Activated CD4-positive, alpha-beta T cell treated with anti-CD3 and anti-CD28 coated beads, Interleukin-2, amount 50 U/mL, for 1 hour (primary cell): Measurements from ENCODE around the gene HOMER2.
A peak's percentile ranks its signal among the peaks of the same experiment; 100 is the strongest.

Experiments
- DNase-seq: peaks from one replicate; pipeline ENCODE4 v3.0.0-alpha.2; 2020

HOMER2 gene

DNA sequence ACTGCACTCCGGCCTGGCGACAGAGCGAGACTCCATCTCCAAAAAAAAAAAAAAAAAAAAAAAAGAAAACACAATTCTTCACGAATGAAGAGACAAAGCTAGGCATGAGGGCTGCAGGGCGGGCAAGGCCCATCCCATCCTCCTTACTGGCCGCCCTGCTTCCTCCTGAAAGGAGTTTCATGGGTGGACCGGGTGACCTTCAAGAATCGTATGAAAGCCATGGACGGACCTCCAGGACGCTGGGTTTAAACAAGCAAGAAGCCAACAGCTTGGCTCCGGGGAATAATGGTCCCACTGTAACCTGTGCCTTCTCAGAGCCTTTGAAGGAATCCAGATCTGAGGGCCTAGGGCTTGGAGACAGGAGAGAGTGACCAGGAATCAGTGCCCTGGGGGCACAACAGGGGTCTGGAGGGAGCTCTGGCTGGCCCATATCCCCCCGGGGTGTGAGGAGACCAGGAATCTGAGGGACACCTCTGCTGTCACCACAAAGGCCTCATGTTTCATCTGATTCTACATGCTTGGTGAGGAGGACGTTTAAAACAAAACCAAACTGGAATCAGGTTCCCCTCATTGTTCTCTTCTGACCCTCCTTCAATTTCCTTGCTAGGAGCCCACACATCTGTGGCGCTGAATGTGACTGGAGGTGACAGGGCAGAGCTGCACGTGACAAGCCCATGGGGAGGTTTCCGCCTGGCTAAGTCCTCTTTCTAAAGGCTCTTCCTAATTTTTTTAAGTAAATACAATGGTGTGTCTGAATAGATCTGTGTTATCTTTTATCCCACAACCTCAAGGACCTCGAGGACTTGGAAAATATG is 97.0 kb downstream of the HOMER2 start:
- no peak for DNase-seq

DNA sequence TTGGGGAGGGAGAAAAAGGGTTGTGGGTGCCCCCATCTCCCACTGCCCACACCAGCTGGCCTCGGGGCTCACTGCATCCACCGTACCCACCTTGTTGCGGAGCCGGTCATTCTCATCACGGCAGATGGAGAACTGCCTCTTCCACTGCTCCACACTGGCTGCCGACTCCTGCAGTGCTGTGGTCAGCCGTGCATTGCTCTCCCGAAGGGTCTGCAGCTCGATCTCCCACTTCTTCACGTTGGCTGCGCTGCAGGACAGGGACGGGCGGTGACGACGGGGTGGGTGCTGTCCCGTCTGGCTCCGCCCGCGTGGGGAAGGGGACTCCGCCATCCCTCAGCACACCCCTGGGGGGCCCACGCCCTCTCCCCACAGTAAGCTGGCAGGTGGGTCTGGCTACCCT is 98.0 kb downstream of the HOMER2 start:
- DNase-seq = no peak

DNA sequence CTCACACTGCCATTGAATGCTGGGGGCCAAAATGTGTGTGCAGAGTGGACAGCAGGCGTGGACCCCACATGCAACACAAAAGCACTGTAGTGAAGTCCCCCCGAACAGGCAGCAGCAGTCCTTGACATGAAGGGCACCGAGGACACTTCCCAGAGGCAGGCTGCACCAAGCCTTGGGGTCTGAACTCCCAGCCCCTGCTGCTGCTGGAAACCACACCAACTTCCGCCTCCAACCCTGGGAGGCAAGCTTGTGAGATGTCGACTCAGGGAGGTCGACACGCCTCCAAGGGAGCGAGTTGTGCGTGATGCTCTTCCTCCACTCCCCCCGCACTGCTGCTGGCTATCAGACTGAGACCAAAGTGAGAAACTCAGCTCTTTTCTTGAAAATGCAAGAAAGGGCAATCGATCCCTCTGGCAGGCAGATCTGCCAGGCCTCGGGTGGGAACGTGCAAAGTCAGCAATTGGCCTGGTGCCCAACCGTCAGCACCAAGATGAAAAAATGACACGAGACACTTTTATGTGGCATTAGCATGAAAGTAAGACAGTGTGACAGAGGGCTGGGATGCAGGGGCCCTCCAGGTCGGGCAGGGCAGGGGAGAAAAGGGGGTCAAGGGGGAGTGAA is 99.5 kb downstream of the HOMER2 start:
- DNase-seq = no peak

DNA sequence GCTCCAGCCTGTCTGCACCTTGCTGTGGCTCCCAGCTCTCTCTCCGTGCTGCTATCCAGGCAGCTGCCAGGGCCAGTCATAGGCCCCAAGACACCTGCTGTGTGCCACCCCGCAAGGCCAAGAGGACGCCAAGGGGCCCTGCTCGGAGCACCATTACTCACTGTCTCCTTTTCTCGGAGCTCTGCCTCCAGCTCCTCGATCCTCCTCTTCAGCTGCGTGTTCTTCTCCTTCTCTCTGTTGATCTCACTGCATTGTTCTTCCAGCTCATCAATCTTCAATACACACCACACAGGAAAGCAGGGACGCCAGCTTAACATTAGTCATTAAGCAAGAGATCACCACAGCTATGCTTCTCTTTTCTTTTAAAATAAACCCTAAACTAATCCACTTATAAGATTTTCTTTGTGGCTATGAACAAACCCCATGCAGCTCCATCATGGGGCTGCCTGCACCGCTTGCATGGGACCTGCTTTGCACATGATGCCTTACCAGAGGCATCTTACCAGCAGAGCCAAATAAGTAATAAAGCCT is 100.5 kb downstream of the HOMER2 start:
- DNase-seq = no peak

DNA sequence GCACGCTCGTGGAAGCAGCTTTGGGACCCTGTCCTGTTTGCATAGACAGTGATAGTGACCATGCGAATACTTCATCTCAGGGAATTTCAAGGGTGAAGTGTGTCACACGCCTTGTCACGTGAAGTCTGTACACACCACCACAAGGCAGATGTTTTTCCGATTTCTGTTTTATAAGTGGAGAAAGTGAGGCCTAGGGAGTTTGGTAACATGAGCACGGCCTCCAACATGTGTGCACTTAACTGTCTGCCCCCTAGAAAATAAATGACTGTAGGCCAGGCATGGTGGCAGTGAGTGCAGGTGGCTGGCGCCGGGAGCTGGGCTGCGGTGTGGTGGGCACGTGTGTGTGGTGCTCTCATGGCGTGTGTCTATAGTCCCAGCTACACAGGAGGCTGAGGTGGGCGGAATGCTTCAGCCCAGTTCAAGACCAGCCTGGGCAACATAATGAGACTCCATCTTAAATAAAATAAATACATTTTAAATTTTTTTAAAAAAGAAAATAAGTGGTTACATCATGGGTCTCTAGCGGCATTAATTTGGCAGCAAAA is 101.1 kb downstream of the HOMER2 start:
- no peak for DNase-seq

DNA sequence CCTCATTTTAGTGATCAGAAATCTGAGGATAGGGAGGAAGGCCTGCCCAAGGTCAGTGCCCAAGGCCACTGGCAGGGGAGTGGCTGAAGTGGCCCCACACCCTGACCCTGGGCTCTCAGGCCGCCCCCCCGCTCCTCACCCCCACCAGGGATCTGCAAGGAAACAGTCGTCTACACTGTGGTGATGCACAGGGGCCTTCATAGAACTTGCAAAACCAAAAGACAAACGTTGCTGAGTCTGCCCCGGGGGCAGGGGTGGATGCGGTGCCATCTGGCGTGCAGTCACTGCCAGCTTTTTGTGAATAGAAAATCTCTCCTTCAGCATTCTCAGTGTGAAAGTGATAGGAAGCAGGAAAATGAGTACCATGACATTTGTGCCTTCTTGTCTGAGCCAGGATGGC is 101.8 kb downstream of the HOMER2 start:
- DNase-seq = no peak

DNA sequence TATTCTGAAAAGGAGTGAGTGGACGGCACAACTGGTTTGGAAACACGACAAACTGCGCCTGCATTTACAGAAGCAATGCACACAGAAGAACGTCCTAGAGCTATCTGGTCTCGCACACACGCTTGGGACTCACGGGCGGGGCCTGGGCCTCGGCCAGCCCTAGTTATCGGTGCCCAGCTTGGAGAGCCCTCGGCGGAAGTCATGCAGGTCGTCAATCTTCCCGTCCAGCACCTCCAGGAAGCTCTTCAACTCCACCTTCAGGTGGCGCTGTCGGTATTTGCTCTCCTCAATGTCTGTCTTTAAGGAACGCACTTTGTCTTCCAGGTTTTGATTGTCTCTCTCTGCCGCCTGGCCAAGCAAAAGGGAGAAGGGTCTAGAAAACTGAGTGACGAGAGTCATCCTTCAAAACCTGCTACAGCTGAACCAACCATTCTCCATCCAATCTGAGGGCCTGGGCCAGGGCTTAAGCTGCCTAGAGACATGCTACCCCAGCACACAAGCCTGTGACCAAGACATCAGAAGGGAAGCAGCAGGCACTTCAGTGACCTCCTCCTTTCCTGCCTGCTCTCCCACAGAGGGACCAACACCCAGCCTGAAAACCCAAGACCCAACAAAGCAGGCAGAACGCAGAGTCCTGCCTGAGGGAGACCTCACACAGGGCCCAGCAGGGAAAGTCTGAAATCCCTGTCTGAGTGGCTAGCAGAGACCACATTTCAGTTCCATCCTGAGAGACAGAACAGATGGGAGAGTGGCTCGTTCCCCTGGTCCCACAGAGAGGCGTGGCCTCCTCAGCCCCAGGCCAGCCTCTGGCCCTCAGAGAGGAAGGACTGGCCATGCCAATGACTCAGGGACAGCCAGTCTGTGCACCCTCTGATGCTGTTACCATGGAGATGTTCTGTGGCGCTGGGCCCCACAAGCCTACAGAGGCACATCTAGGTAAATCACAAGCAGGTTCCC is 102.7 kb downstream of the HOMER2 start:
- peak; percentile 35 for DNase-seq

DNA sequence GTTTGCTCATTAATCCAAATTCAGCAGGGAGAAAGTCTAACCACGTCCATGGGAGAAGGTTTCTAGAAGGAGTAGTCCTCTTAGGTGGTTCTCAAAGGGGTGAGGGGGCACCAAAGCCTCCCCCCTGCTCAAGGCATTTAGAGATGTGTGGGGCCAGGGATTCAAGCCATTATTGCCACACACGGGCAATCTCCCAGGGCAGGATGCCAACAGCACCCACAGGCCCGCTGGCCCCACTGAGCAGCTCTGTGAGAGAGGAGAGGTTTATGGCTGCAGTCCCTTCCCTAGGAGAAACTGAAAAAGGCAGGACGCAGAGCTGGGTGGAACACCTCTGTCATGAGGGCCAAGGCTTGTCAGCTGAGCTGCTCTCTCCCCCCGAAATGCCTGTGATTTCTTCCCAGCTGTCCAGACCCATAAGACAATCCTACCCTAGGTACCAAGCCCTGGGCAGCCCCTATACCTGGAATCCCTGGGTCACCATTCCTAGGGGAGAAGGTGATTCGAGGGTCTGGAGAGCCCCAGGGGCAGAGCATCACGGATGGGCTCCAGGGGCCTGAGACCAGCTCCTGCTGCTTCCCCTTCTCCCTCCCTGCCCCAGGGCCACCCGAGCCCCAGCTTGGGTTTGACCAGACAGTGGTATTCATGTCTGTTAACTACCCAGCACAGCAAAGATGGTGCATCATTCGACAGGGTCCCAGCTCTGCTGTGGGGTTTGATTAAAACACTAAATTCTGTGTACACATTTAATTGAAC is 104.1 kb downstream of the HOMER2 start:
- no peak for DNase-seq

DNA sequence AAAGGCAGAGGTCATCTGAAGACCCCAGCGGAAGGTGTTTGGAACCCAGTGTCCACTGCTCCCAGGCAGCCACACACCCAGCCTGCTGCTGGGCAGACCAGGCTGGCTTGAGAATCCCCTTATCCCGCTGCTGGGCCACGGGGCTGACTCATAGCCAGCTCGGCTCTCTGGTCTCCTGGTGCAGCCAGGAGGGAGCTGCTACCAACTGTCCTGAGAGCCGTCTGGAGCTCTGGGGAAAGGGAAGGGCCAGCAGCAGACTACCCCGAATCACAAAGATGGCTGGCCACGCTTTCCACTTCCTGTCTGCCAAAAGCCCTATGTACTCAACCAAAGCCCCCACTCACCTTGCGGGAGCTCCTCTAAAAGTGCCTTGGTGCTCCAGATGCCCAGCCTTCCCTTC is 104.8 kb downstream of the HOMER2 start:
- DNase-seq = no peak

DNA sequence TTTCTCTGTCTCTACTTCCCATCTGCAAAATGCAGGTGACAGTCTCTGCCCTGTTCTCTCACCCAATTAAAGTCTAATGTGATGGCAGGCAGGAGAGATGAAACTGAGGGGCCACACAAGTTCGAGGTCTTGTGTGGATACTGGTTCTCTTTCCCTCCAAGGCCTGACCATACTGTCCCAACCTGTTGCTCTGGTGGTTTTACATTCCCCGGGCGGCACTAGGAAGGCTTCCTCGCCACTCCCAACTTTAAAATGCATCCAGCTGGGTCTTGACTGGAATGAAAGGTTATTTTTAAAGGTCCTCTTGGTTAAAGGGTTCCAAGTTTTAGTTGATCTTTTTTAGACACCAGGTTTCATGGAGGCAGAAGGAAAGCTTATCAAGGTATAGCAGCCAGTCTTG is 105.9 kb downstream of the HOMER2 start:
- no peak for DNase-seq

DNA sequence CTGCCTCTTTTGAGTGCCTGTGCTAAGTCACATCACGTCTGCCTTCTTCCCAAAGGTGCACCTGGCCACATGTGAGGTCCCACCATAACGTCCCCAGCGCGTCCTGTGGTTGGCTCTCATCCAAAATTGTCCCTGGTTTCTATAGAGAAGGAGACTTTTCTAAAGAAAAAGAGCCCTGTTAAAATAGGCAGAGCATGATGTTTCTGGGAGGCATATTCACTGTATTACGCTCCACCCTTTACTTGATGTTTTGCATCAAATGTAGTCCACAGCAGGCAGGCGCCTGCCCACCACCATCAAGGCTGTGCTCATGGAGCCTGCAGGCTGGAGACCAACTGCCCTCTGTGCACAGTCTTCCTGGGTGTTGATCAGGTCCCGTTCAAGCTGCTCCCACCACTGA is 106.8 kb downstream of the HOMER2 start:
- DNase-seq = no peak

DNA sequence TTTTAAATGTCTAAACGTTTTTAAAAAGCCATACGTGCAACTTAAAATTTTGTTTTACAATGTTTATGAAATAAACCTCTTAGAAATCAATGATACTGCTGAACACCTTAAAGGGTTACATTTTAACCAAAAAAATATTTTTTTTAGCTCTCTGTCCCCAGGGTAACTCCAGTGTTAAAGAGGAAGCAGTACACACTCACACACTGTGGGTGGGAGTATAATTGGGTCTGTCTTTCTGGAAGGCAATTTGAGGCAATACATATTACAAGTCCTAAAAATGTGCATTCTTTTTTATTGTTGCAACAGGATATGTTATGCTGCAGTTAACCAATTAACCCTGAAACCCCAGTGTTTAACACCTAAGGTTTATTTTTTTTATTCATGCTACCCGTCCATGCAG is 109.0 kb downstream of the HOMER2 start:
- DNase-seq = no peak

DNA sequence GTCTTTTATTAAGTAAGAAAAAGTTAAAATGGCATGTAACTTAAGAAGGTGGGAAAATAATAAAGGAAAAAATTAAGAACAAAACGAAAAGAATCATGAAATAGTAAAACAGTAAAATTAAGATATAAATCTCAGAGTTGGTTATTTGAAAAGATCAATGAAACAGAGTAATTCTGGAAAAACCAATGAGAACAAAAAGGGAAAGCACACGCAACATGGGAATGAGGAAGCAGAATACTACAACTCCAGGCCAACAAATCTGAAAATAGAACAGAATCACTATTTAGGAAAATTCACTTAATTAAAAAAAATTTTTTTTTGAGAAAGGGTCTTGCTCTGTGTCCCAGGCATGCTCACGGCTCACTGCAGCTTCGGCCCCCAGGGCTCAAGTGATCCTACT is 112.4 kb downstream of the HOMER2 start:
- DNase-seq = no peak

DNA sequence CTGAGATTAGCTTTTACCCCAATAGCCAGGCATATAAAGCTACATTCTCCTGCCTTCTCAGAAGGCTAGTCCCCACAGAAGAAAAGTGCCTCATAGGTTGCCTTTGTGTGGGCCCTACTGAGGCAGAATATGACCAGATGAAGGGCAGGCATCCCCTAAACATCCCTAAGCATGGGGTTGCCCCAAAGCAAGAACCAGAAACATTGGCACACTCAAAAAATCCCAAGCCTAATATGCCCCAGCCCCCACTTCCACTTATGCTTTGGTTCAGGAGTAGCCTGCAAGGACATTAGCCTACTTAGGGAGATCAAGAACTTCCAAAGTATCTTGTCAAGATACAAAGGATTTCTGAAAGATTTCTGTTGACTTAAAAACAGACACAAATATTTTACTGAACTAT is 113.4 kb downstream of the HOMER2 start:
- DNase-seq = no peak

DNA sequence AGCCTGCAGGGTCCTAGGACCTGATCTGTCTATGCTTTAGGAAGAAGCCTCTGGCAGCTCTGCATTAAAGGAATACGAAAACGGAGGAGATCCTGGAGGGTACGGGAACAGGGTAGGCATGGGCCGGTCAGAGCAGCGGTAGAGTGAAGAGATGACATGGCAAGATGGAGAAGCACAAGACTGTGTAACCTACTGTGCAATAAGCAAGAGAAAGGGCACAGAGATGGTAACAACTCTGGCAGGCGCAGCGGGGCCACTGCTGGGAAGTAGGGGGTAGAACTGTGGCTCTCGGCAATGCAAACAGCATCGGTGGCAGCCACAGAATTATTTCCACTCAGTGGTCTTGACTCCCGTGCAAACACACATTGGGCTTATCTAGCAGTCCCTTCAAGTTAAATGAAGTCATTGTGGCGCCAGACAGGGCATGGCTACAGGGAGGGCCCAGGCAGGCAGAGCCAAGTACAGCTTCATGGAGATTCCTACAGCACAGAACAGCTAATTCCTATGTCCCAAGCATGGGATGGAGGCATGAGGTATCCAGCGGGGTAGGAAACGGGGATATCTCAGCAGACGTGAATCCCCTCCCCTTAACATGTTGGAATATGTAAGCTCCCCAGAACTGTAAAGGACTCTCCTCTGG is 114.3 kb downstream of the HOMER2 start:
- DNase-seq = no peak

DNA sequence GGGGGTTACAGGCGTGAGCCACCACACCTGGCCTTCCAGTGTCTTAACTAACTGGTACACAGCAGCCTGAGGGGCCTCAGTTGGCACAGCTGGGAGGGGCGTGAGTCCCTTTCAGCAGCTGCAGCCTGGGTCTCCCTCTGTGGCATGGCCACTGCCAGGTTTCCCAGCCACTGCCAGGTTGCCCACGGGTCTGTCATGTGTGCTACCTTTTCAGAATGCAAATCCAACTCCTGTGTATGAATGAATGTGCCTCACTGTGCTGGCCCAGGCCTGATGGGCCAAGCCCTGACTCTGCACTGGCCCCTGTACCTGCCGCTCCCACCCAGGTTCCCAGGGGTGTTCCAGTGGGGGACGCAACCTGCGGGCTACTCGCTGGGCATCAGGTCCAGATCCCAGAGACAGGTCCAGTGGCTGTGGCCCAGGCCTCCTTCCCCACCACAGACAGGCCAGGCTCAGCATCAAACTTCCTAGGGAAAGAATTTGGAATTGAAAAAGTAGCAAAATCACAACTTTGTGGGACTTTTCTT is 117.1 kb downstream of the HOMER2 start:
- no peak for DNase-seq

DNA sequence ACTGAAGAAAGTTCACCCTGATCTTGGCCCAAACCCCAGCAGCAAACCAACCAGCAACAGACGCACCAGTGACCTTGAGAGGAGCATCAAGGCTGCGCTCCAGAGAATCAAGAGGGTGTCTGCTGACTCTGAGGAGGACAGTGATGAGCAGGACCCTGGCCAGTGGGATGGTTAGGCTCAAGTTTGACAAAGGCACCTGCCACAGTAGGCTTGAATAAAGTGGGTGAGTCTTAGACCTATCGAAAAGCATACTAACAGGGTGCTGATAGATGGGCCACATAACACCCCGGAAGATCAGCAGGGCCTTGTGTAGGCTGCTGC is 119.2 kb downstream of the HOMER2 start:
- no peak for DNase-seq

DNA sequence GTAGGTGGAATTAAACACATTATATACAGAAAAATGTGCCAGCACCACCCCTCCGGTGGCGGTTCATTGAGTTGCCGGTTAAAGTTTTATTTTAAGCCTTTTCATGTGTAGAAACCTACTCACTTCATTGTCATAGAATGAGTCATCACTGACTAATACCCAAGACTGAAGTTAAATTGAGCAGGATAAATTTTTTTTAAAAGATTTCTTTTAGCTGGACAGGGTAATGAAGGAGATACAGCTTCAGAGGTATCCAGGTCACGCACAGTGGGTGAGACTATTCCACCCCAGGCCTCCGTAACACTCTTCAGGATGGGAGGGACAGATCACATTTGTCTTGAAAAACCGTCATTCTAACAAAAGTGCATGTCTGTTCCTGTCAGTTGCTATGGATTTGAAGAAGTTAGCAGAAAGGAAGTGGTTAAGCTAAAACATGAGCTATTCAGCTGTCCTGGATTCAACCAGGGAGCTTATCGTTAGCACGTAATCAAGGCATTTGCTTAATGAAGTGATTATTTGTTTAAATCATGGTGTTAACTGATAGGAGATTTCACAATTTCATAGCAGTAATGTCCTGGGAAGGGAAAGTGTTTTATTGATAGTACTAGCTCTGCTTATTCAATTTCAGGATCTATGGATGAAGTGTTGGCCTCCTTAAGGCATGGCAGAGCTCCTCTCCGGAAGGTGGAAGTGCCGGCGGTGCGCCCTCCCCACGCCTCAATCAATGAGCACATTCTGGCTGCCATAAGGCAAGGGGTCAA is 119.7 kb downstream of the HOMER2 start:
- DNase-seq = no peak

DNA sequence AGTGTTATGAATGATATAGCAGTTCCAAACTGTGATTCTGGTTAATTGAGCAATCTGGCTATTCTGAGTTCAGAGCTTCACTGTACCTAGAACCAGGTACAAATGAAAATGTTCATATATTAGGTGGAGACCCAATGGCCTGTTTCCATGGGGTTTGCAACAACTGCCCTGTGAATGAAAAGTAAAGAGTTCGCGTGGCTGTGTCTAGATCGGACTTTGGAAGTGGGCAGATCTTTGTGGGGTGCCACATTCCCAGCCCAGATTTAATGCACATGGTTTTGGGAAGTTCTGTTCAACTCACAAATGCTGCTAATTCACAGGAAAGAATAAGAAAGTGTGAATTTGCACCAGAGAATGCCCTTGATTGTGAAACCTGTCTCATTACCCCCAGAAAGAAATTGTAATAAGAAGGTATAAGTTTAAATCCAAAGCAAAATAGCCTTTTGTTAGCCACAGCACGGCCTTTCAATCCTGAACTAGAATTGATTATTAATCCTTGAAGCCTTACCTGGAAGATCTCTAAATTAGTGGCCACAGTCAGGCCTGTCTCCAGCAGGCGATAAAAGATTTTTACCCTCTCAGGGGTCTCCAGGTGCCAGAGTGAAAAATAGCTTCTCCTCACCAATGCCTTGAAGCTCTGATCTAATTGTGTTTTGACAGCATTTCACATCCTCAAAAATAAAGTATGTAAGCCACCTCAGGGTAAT is 120.5 kb downstream of the HOMER2 start:
- no peak for DNase-seq
